Stimulated activated naive CD8-positive, alpha-beta T cell treated with anti-CD3 and anti-CD28 coated beads, Interleukin-15, amount 100 ng/mL, for 72 hours (primary cell): Measurements from ENCODE around the gene NECTIN1.

ENCODE experiments used
- ATAC-seq: fragments of 150-1000 bp; cut with Tn5 transposase; 2 replicates; pipeline ENCODE4 v1.10.0; 2021; ENCODE audit warnings: mild to moderate bottlenecking, moderate library complexity
- DNase-seq, 2 donors: peaks; one replicate each; pipeline ENCODE4 v3.0.0; 2021 to 2022
- H3K27ac Mint-ChIP-seq, 2 donors: one replicate each; pipeline ENCODE4 v1.8.0; 2022; ENCODE audit warnings: mild to moderate bottlenecking in 2 of 2, mixed read lengths in 2 of 2, moderate library complexity in 2 of 2
- H3K27me3 Mint-ChIP-seq: one replicate; pipeline ENCODE4 v1.8.0; 2022; ENCODE audit warnings: mixed read lengths
- H3K4me1 Mint-ChIP-seq: one replicate; pipeline ENCODE4 v1.8.0; 2022; ENCODE audit warnings: mild to moderate bottlenecking, mixed read lengths
- H3K4me3 Mint-ChIP-seq, 2 donors: one replicate each; pipeline ENCODE4 v1.8.0; 2022; ENCODE audit warnings: mild to moderate bottlenecking in 2 of 2, mixed read lengths in 2 of 2, moderate library complexity in 1 of 2
- H3K9me3 Mint-ChIP-seq, 2 donors: one replicate each; pipeline ENCODE4 v1.8.0; 2022; ENCODE audit warnings: mixed read lengths in 2 of 2

The NECTIN1 gene

DNA sequence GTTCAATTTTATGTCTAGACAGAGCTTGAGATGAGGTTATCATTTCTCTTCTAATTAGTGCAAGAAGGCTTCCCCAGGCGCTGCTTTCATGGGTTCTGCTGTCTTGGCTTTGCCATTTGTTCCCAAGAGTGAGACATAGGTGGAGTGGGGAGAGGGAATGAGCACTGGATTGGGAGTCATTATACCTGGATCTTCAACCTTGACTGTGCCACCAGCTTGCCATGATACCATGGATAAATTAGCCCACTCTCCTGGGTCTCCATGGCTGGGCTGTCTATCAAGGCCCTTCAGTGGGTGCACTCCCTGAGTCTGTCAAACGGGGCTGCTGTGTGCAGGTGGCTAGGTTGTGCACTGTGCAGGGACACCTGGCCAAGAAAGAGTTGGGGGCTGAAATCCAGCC, 15.6 kb upstream of the NECTIN1 start:
- Mint-ChIP-seq H3K4me3 (no peak overlapping the region), H3K27me3 (peaks cover 74% of the 10 kb centered on the region), H3K4me1 (peaks cover 17% of the 10 kb centered on the region), H3K27ac (no peak overlapping the region), H3K9me3 (no peaks in the 10 kb centered on the region)
- DNase-seq (no peak), ATAC-seq (no peak)

- H3K27me3 Mint-ChIP-seq: peaks cover 65% of the 10 kb centered on the region
- H3K4me3 Mint-ChIP-seq: peak overlapping the region in 1 of 2 donors; percentile 8
- no peak overlapping the region for H3K27ac Mint-ChIP-seq
Measured at GRCh38 chr11:119743006-119743405, 14.0 kb upstream of the NECTIN1 start.

DNA sequence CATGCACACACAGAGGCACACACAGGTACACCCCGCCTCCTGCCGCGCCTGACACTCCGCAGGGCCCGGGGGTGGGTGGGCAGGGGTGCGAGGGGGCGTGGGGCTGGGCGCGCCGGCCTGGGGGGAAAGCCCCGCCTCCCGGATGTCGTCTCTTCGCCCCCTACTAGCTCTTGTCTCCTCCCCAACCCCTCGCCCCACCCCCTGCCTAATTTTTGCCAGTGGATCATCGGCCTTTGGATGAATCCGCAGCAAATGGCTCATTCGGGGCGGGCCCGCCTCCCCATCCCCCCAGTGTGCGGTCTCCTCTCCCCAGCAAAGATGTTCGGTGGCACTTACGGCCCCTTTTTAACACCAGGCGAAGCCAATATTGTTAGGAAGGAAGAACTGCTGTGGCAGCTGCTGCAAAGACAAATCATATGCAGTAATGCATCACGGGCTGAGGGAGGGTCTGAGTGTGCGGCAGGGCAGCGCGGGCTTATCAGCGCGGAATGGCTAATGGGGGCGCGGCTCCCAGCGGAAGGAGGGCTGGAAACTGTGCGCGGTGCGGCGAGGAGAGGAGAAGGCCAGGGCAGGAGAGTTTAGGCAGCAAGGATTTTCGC, 13.4 kb upstream of the NECTIN1 start:
- no peak for DNase-seq
- peaks cover 65% of the 10 kb centered on the region for H3K27me3 Mint-ChIP-seq
- H3K27ac Mint-ChIP-seq: no peak overlapping the region
- H3K4me3 Mint-ChIP-seq: peak overlapping the region; percentile 52 to 71
- peak; percentile 31 for ATAC-seq
- H3K4me1 Mint-ChIP-seq: peaks cover 17% of the 10 kb centered on the region
- no peaks in the 10 kb centered on the region for H3K9me3 Mint-ChIP-seq

More at GRCh38 chr11:119743006-119743405, 14.0 kb upstream of the NECTIN1 start:
- DNase-seq: no peak
- peaks cover 17% of the 10 kb centered on the region for H3K4me1 Mint-ChIP-seq
- no peak for ATAC-seq
- H3K9me3 Mint-ChIP-seq: no peaks in the 10 kb centered on the region

GRCh38 chr11:119741369-119742262, 12.6 kb upstream of the NECTIN1 start:
- ATAC-seq (peak; percentile 77), DNase-seq (peak; percentile 56 to 67)
- Mint-ChIP-seq H3K4me1 (peaks cover 17% of the 10 kb centered on the region), H3K9me3 (no peaks in the 10 kb centered on the region), H3K27ac (no peak overlapping the region), H3K4me3 (peak overlapping the region; percentile 43 to 71), H3K27me3 (peaks cover 65% of the 10 kb centered on the region)

DNA sequence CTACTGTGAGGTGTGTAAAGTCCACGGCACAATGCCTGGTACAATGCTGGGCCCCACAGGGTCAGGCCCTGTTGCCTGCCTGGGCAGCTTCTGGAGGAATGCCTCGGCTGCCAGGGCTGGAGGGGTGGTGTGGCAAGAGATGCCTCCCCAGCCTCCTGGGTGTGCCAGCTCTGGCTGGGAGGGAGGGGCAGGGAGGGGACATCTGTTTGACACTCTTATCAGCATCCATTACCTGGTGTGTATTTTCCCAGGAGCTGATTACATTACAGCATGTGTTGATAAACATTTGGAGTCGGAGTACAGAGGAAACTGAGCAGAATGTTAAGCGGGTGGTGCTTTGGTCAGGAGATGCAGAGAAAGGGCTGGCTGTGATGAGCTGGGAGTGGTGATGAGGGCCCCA, 11.0 kb upstream of the NECTIN1 start:
- H3K9me3 Mint-ChIP-seq: no peaks in the 10 kb centered on the region
- no peak for ATAC-seq
- DNase-seq: no peak
- H3K27ac Mint-ChIP-seq: no peak overlapping the region
- H3K27me3 Mint-ChIP-seq: peaks cover 52% of the 10 kb centered on the region
- H3K4me1 Mint-ChIP-seq: peaks cover 17% of the 10 kb centered on the region
- H3K4me3 Mint-ChIP-seq: no peak overlapping the region

GRCh38 chr11:119739021-119739703, 10.2 kb upstream of the NECTIN1 start:
- Mint-ChIP-seq H3K27me3 (peaks cover 46% of the 10 kb centered on the region), H3K9me3 (no peaks in the 10 kb centered on the region), H3K4me3 (no peak overlapping the region), H3K4me1 (peaks cover 17% of the 10 kb centered on the region), H3K27ac (no peak overlapping the region)
- ATAC-seq: no peak
- no peak for DNase-seq

DNA sequence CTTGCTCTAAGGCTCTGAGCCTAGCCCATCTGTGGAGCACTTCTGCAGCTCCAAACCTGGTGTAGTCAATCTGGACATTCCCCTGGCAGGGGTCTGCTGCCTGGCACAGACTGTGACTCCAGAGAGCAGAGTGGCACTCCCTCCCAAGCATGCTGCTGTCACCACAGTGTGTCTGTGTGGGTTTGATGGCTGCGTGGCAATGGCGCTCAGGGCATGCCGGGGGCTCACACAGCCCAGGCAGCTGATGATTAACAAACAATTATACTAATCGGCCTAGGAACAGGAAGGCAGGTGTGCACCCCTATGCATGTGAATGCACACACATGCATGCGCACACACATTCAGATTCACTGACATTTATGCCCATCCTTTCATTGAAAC, 9.0 kb upstream of the NECTIN1 start:
- peaks cover 17% of the 10 kb centered on the region for H3K4me1 Mint-ChIP-seq
- H3K9me3 Mint-ChIP-seq: no peaks in the 10 kb centered on the region
- H3K27ac Mint-ChIP-seq: no peak overlapping the region
- no peak for DNase-seq
- peaks cover 46% of the 10 kb centered on the region for H3K27me3 Mint-ChIP-seq
- no peak overlapping the region for H3K4me3 Mint-ChIP-seq
- ATAC-seq: no peak

DNA sequence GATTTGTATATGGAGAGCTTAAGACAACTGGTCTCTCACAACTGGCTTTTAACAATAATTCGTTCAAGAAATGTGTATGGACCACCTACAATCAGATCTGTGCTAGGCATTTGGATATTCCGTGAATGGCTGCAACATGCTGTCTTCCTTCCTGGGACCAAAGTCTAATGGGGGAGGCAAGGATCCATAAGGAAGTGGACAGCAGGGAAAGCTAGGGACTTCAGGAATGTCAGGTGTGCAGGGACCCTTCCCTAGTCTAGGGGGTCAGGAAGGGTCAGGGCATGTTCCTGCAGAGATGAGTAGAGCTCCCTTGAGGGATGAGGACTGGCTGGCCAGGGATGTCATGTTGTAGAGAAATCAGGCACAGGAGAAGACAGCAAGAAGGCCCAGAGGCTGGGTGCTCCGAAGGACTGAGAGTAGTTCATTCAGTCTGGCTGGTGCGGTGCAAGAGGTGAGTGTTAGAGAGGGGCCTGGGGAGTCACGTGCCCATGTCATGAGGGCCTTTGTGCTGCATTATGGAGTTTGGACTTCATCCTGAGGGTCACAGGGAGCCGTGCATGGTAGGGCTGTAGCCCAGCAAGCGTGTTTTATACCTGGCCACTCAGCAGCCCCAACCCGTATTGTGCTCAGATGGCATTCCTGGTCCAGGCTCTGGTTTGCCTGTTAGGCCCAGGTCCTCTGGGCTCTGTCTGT, 8.5 kb upstream of the NECTIN1 start:
- H3K9me3 Mint-ChIP-seq: no peaks in the 10 kb centered on the region
- H3K4me3 Mint-ChIP-seq: no peak overlapping the region
- peaks cover 42% of the 10 kb centered on the region for H3K27me3 Mint-ChIP-seq
- no peak for DNase-seq
- peaks cover 13% of the 10 kb centered on the region for H3K4me1 Mint-ChIP-seq
- no peak overlapping the region for H3K27ac Mint-ChIP-seq
- ATAC-seq: no peak

GRCh38 chr11:119734788-119735187, 5.8 kb upstream of the NECTIN1 start:
- ATAC-seq (no peak), DNase-seq (no peak)
- no peak overlapping the region for H3K4me3 Mint-ChIP-seq
- peaks cover 36% of the 10 kb centered on the region for H3K27me3 Mint-ChIP-seq
- H3K9me3 Mint-ChIP-seq: no peaks in the 10 kb centered on the region
- peaks cover 5% of the 10 kb centered on the region for H3K4me1 Mint-ChIP-seq
- H3K27ac Mint-ChIP-seq: no peak overlapping the region

- H3K9me3 Mint-ChIP-seq: no peaks in the 10 kb centered on the region
- H3K27me3 Mint-ChIP-seq: peaks cover 66% of the 10 kb centered on the region
- DNase-seq: no peak
- ATAC-seq: no peak
- no peak overlapping the region for H3K27ac Mint-ChIP-seq
- no peak overlapping the region for H3K4me3 Mint-ChIP-seq
- peaks cover 17% of the 10 kb centered on the region for H3K4me1 Mint-ChIP-seq
Measured at GRCh38 chr11:119730789-119731386, 1.9 kb upstream of the NECTIN1 start.

- H3K27me3 Mint-ChIP-seq: peaks cover 74% of the 10 kb centered on the region
- no peak for DNase-seq
Measured at GRCh38 chr11:119729951-119730613, 1.1 kb upstream of the NECTIN1 start.

DNA sequence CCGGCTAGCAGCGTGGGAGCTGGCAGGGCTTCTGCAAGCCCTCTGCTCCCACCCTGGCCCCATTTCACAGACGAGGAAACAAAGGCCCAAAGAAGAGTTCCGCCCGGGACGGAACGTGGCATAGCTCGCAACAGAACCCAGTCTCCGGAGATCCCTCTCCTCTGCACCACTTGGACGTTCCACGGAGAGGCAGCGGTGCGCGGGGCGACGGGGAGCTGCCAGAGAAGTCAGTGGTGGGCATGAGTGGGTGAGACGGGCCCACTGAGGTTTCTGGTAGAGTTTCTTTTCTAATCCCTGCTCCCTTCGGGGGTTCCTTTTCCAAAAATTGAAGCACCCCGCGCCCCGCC, 554 bp upstream of the NECTIN1 start:
- Mint-ChIP-seq H3K4me1 (peaks cover 17% of the 10 kb centered on the region), H3K27me3 (peaks cover 75% of the 10 kb centered on the region), H3K9me3 (no peaks in the 10 kb centered on the region), H3K27ac (no peak overlapping the region), H3K4me3 (peak overlapping the region; percentile 80 to 84)
- DNase-seq: no peak
- ATAC-seq: peak; percentile 43

More at GRCh38 chr11:119729951-119730613, 1.1 kb upstream of the NECTIN1 start:
- peak overlapping the region; percentile 80 to 84 for H3K4me3 Mint-ChIP-seq
- no peak for ATAC-seq
- H3K27ac Mint-ChIP-seq: no peak overlapping the region
- H3K4me1 Mint-ChIP-seq: peaks cover 17% of the 10 kb centered on the region
- no peaks in the 10 kb centered on the region for H3K9me3 Mint-ChIP-seq

DNA sequence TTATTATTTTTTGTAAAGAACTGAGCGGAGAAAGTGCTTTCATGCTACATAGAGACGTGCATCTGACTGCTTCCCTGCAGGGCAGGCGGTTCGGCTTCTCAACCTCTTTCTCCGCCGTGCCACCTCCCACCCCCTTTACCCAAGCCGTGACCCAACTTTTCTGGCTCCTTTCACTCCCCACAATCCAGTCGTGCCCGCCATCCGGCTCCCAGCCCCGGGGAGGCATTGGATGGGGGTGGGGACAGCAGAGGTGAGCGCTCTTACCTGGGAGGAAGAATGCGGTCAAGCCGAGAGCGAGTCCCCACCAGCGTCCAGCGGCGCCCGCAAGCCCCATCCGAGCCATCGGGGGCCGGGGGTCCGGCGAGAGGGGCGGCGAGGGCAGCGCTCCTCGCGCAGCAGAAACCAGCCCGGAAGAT, 781 bp downstream of the NECTIN1 start:
- Mint-ChIP-seq H3K27me3 (peaks cover 64% of the 10 kb centered on the region), H3K4me1 (peaks cover 17% of the 10 kb centered on the region), H3K27ac (peak overlapping the region; percentile 38 to 55), H3K9me3 (no peaks in the 10 kb centered on the region), H3K4me3 (peak overlapping the region; percentile 84 to 86)
- ATAC-seq (no peak), DNase-seq (no peak)

- H3K9me3 Mint-ChIP-seq: no peaks in the 10 kb centered on the region
- H3K27me3 Mint-ChIP-seq: peaks cover 60% of the 10 kb centered on the region
Measured at GRCh38 chr11:119727523-119728151, 1.4 kb downstream of the NECTIN1 start.

More at GRCh38 chr11:119727523-119728151, 1.4 kb downstream of the NECTIN1 start:
- Mint-ChIP-seq H3K4me3 (peak overlapping the region; percentile 84 to 86), H3K27ac (no peak overlapping the region), H3K4me1 (peaks cover 17% of the 10 kb centered on the region)
- DNase-seq: no peak
- ATAC-seq: no peak
